WERI-Rb-1 (cell line): ENCODE data around the gene TWNK.

ENCODE experiments used
- DNase-seq: peaks from one replicate; pipeline ENCODE4 v3.0.0-alpha.2; 2020
- H3K27ac ChIP-seq: fragments of 250-450 bp; sonication (Bioruptor Pico); 2 replicates; pipeline ENCODE4 v1.5.1; 2020; ENCODE audit warnings: mild to moderate bottlenecking, moderate library complexity
- H3K27me3 ChIP-seq: fragments of 250-450 bp; sonication (Bioruptor Pico); 2 replicates; pipeline ENCODE4 v1.5.1; 2021; ENCODE audit warnings: mild to moderate bottlenecking, low read depth, moderate library complexity; ENCODE audit not compliant: insufficient read depth, severe bottlenecking
- H3K36me3 ChIP-seq: fragments of 250-450 bp; sonication (Bioruptor Pico); 2 replicates; pipeline ENCODE4 v1.5.1; 2020; ENCODE audit warnings: mild to moderate bottlenecking, moderate library complexity
- H3K4me3 ChIP-seq: 2 replicates; pipeline ENCODE4 v1.5.1; 2011; ENCODE audit warnings: low read depth, mild to moderate bottlenecking, control low read depth, low read length
- H3K9me3 ChIP-seq: fragments of 250-450 bp; sonication (Bioruptor Pico); 2 replicates; pipeline ENCODE4 v1.5.1; 2021; ENCODE audit warnings: mild to moderate bottlenecking, moderate library complexity; ENCODE audit not compliant: severe bottlenecking
- TF ChIP-seq, protein P1 (sequence below): IDR thresholded peaks from 2 replicates; pipeline ENCODE4 v1.5.1; 2011; ENCODE audit warnings: low read depth, mild to moderate bottlenecking, control low read depth, inconsistent platforms, low read length

Gene TWNK

GRCh38 chr10:100996678-100997359, 9.5 kb downstream of the TWNK start:
- TF ChIP-seq, protein P1, sequence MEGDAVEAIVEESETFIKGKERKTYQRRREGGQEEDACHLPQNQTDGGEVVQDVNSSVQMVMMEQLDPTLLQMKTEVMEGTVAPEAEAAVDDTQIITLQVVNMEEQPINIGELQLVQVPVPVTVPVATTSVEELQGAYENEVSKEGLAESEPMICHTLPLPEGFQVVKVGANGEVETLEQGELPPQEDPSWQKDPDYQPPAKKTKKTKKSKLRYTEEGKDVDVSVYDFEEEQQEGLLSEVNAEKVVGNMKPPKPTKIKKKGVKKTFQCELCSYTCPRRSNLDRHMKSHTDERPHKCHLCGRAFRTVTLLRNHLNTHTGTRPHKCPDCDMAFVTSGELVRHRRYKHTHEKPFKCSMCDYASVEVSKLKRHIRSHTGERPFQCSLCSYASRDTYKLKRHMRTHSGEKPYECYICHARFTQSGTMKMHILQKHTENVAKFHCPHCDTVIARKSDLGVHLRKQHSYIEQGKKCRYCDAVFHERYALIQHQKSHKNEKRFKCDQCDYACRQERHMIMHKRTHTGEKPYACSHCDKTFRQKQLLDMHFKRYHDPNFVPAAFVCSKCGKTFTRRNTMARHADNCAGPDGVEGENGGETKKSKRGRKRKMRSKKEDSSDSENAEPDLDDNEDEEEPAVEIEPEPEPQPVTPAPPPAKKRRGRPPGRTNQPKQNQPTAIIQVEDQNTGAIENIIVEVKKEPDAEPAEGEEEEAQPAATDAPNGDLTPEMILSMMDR, result no peak
- peaks cover 18% of the 10 kb centered on the region for H3K36me3 ChIP-seq
- H3K27ac ChIP-seq, result peak overlapping the region; percentile 98
- peak overlapping the region; percentile 93 for H3K4me3 ChIP-seq
- peak; percentile 66 for DNase-seq
- no peaks in the 10 kb centered on the region for H3K9me3 ChIP-seq
- no peaks in the 10 kb centered on the region for H3K27me3 ChIP-seq

DNA sequence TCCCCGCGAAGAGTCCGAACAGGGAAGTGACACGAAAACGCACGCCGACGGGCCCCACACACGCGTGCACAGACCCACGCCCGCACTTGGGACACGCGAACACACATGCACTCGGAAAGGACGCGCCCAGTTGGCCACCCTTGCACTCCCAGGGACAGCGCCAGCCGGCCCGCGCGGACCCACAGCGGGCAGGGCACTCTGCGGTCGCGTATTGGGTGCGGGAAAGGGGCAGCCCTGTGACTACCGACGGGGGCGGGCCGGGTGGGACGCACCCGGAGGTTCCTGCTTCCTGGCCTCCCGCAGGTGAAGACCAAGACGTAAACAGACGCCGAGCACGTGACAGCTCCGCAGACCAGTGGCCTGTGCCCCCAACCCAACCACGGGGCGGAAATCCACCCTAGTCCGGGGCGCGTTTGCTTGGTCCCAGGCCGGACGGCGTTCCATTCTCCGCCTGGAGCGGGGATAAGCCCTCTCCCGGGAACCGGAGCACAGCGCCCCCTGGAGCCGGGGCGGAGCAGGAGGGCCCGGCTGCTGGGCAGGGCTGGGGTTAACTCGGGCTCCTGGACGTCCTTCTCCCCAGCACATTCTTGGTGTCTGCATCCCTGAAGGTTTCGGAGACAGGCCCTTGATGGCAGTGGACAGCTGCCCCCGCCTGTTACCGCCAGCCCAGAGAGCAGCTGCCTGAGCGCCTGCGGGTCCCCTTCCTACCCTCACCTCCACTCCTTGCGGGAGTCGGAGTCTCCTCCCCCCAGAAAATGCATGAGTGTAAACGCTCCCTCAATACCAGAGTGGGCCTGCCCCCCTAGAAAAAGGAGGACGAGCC, 10.2 kb downstream of the TWNK start:
- H3K27ac ChIP-seq, result peak overlapping the region; percentile 98
- H3K27me3 ChIP-seq, result no peaks in the 10 kb centered on the region
- TF ChIP-seq, protein P1, result peak; percentile 92
- H3K4me3 ChIP-seq, result peak overlapping the region; percentile 93
- peak; percentile 90 for DNase-seq
- H3K36me3 ChIP-seq, result peaks cover 22% of the 10 kb centered on the region
- H3K9me3 ChIP-seq, result no peaks in the 10 kb centered on the region

GRCh38 chr10:100998183-100998990, 11.0 kb downstream of the TWNK start:
- Histone ChIP-seq H3K36me3 (peaks cover 24% of the 10 kb centered on the region), H3K9me3 (no peaks in the 10 kb centered on the region), H3K27me3 (no peaks in the 10 kb centered on the region), H3K27ac (peak overlapping the region; percentile 98), H3K4me3 (peak overlapping the region; percentile 93)
- DNase-seq, result peak; percentile 95
- TF ChIP-seq, protein P1, result no peak

GRCh38 chr10:100998991-100999741, 11.8 kb downstream of the TWNK start:
- Histone ChIP-seq H3K9me3 (no peaks in the 10 kb centered on the region), H3K4me3 (peak overlapping the region; percentile 93), H3K27ac (peak overlapping the region; percentile 98), H3K27me3 (no peaks in the 10 kb centered on the region), H3K36me3 (peaks cover 24% of the 10 kb centered on the region)
- TF ChIP-seq, protein P1, result peak; percentile 92
- peak; percentile 79 for DNase-seq

DNA sequence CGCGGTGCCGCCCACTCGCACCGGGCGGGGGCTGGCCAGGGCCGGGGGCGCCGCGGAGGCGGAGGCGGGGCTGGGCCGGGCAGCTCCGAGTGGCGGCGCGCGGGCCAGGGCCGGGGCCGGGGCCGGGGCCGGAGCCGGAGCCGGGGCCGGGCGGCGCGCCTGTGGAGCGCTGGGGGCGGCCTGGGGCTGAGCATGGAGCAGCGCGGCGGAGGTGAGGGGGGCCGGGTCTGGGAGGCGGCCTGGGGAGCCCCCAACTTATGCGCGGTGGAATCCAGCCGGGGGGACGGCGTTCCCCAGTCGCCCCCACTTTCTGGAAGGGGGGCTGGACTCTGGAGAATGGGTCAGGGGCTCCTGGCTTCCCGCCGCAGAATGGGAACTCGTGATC, 12.4 kb downstream of the TWNK start, which contains the start of gene LZTS2:
Gene LZTS2, plus strand, starts transcription at position 67 of the 385 bp plus-strand sequence. CDS start 2,731 bp downstream, outside the sequence.
- Histone ChIP-seq H3K9me3 (no peaks in the 10 kb centered on the region), H3K36me3 (peaks cover 26% of the 10 kb centered on the region), H3K27ac (peak within 1 kb of the TSS; percentile 98), H3K4me3 (peak within 1 kb of the TSS; percentile 94), H3K27me3 (no peaks in the 10 kb centered on the region)
- DNase-seq, result no peak
- TF ChIP-seq, protein P1, result no peak
